Fibroblast of lung (primary cell): ENCODE data around the gene MITD1.

Experiments used
- CTCF ChIP-seq, 2 donors: IDR thresholded peaks in 1 of 2; conservative IDR thresholded peaks in 1 of 2; 1 replicate in 1 of 2; 2 replicates in 1 of 2; pipeline ENCODE4 v1.5.1; 2011 to 2012; ENCODE audit warnings: low read length in 2 of 2, control low read depth in 1 of 2, inconsistent platforms in 1 of 2, low read depth in 1 of 2, mild to moderate bottlenecking in 1 of 2
- EZH2 ChIP-seq: IDR thresholded peaks from 2 replicates; pipeline ENCODE4 v1.5.1; 2012; ENCODE audit warnings: low read length, control low read depth, mild to moderate bottlenecking; ENCODE audit errors: missing control alignments

GRCh38 chr2:99190548-99190947 is 9.7 kb upstream of the MITD1 start:
- TF ChIP-seq CTCF (conservative IDR thresholded peaks at IDR 0.05 in 1 of 2, IDR thresholded peaks at IDR 0.05 in 1 of 2; ENCODE audit: low read depth in 1 of 2, low read length in 2 of 2) (peak in 1 of 2 donors; percentile 10), EZH2 (no peak)
